ENCODE measurements around the gene CFTR. TPM values are rescaled to one million over a fixed set of nuclear protein-coding genes. Genes with fewer than 3 reads are reported as not detected.
"Not testable (repeated sequence)": the region's sequence is repeated elsewhere in the genome, so short reads cannot be mapped to it uniquely, and the experiment has no call there.

The CFTR gene
- total RNA-seq, 1 donor from 2014 or later, result under 0.01 TPM

DNA sequence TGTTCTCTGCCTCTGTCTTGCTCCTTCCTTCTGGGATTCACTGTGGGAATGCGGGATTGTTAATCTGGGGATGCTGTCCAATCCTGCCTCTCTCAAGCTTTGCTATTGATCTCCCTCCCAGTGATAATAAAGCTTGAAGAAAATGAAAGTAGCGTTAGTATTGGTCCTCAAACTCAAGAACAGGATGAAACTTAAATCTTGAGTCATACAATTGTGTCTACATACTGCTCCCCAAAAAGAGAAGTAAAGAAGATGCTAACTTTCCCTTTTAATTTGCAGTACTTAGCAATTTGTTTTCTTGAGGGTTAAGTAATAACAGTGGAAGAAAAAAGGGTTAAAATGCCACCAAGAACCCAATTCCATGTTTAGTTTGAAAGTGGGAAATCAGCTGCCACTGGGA lies 13.6 kb downstream of the CFTR start:
- FAIRE-seq (no peak), DNase-seq (ENCODE audit: low spot score in 2 of 2) (no peak)

DNA sequence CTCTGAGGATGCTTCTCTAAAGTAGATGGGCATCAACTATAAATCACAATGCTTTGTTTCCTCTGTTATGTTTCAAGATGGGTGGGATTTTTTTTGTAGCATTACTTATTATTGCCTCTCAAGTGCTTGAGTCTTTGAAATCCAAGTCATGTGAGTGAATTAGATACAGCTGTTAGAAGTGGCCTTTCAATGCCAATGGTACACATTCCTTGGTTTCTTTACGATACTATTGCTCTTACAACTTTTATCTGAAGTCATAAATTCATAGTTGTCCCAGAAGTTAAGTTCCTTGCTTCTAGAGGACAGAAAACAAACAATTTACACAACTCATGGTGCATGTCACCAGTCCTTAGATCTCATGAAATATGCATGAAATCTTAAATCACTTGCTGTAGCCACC lies 15.5 kb downstream of the CFTR start:
- no peak for DNase-seq (ENCODE audit: low spot score in 2 of 2)
- FAIRE-seq, result no peak

- FAIRE-seq (no peak), DNase-seq (ENCODE audit: low spot score in 2 of 2) (no peak)
Observed at GRCh38 chr7:117502331-117502730, 22.5 kb downstream of the CFTR start.

DNA sequence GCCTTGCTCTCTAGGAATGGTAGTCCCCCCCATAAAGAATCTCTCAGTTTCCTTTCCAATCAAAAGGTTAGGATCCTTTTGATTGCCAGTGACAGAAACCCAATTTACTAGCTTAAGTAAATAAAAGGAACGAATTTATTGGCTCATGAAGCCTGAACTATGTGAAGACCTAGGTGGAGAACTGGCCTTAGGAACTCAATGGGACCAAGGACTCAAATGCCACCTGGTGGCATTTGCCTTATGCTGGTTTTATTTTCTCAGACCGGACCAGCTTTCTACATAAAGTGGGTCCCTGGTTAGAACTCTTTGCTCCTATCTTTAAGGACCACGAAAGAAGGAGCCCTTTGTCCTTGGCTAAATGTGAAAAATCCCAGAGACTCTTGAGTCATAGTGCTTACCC lies 25.4 kb downstream of the CFTR start:
- DNase-seq (ENCODE audit: low spot score in 2 of 2) (no peak), FAIRE-seq (no peak)

DNA sequence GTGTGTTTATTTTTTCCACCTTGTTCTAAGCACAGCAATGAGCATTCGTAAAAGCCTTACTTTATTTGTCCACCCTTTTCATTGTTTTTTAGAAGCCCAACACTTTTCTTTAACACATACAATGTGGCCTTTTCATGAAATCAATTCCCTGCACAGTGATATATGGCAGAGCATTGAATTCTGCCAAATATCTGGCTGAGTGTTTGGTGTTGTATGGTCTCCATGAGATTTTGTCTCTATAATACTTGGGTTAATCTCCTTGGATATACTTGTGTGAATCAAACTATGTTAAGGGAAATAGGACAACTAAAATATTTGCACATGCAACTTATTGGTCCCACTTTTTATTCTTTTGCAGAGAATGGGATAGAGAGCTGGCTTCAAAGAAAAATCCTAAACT lies 28.9 kb downstream of the CFTR start:
- DNase-seq (ENCODE audit: low spot score in 2 of 2) (no peak), FAIRE-seq (no peak)

- FAIRE-seq; DNase-seq (ENCODE audit: low spot score in 2 of 2): not testable (repeated sequence)
Observed at GRCh38 chr7:117517194-117517593, 37.4 kb downstream of the CFTR start.

DNA sequence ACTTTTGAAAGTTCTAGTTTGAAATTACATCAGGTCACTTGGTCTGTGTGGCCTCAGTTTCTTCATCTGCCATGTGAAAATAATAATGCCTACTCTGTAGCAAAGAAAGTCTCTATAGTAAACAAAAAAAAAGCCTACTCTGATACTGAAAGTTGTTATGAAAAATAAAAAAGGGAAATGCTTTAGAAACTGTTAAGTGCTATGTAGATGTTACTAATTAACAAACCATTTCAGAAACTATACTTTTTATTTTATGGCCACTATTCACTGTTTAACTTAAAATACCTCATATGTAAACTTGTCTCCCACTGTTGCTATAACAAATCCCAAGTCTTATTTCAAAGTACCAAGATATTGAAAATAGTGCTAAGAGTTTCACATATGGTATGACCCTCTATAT lies 50.6 kb downstream of the CFTR start:
- no peak for FAIRE-seq

GRCh38 chr7:117531595-117532244 lies 51.9 kb downstream of the CFTR start:
- FAIRE-seq (no peak), DNase-seq (ENCODE audit: low spot score in 2 of 2) (no peak)

More for the DNA sequence above, 50.6 kb downstream of the CFTR start:
- no peak for DNase-seq (ENCODE audit: low spot score in 2 of 2)

DNA sequence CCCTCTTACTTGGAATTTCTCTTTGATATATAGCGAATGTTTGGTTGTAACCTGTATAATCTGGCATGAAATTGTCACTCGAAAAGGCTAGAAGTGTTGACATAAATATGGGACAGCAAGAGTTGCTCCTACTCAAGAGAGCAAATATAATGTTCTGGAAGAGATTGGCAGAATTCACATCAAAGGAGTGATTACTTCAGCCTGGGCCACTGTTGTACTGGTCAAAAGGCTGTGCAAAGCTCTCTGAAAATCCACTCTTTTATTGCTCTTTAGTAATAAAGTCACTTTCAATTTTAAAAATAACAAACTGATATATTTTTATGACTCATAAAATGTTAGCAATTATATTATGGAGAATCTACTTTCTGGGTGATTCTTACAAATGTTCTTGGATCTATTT lies 58.2 kb downstream of the CFTR start:
- no peak for FAIRE-seq

DNA sequence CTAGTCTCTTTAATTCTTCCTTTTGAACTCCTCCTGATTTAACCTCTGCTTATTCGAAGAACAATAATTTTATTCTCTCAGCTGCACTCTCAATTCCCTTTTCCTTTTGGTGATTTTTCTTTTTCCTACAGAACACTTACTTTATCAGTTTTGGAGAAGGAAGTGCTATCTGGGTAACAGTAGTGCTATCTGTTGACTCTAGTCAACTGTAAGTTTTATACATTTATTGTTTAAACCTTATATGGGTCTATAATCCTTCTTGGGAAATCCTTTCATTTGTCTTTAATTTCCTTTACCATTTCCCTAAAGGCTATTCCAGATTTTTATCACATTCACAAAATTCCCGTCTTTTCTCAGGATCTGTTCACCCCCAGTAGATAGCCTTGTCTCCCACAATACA lies 64.2 kb downstream of the CFTR start:
- DNase-seq (ENCODE audit: low spot score in 2 of 2) (no peak), FAIRE-seq (no peak)

More for the DNA sequence above, 58.2 kb downstream of the CFTR start:
- no peak for DNase-seq (ENCODE audit: low spot score in 2 of 2)

GRCh38 chr7:117548035-117548434 lies 68.2 kb downstream of the CFTR start:
- FAIRE-seq, result no peak
- no peak for DNase-seq (ENCODE audit: low spot score in 2 of 2)

DNA sequence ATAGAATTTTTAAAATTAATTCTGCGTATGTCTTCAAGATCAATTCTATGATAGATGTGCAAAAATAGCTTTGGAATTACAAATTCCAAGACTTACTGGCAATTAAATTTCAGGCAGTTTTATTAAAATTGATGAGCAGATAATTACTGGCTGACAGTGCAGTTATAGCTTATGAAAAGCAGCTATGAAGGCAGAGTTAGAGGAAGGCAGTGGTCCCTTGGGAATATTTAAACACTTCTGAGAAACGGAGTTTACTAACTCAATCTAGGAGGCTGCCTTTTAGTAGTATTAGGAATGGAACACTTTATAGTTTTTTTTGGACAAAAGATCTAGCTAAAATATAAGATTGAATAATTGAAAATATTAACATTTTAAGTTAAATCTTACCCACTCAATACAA lies 70.8 kb downstream of the CFTR start:
- FAIRE-seq (no peak), DNase-seq (ENCODE audit: low spot score in 2 of 2) (no peak)

GRCh38 chr7:117552660-117553059 lies 72.8 kb downstream of the CFTR start:
- DNase-seq (ENCODE audit: low spot score in 2 of 2) (no peak), FAIRE-seq (no peak)

DNA sequence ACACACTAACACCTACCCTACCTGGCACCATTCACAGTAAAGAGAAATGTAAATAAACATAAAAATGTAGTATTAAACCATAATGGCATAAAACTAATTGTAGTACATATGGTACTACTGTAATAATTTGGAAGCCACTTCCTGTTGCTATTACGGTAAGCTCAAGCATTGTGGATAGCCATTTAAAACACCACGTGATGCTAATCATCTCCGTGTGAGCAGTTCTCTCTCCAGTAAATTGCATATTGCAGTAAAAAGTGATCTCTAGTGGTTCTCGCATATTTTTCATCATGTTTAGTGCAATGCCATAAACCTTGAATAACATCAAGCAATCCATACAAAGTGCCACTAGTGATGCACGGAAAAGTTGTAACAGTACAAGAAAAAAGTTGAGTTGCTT lies 75.4 kb downstream of the CFTR start:
- FAIRE-seq (no peak), DNase-seq (ENCODE audit: low spot score in 2 of 2) (no peak)

GRCh38 chr7:117559391-117559790 lies 79.6 kb downstream of the CFTR start:
- FAIRE-seq, result no peak
- DNase-seq (ENCODE audit: low spot score in 2 of 2), result no peak

GRCh38 chr7:117560030-117560429 lies 80.2 kb downstream of the CFTR start:
- DNase-seq (ENCODE audit: low spot score in 2 of 2) (no peak), FAIRE-seq (no peak)

GRCh38 chr7:117562759-117563158 lies 82.9 kb downstream of the CFTR start:
- FAIRE-seq (no peak), DNase-seq (ENCODE audit: low spot score in 2 of 2) (no peak)

DNA sequence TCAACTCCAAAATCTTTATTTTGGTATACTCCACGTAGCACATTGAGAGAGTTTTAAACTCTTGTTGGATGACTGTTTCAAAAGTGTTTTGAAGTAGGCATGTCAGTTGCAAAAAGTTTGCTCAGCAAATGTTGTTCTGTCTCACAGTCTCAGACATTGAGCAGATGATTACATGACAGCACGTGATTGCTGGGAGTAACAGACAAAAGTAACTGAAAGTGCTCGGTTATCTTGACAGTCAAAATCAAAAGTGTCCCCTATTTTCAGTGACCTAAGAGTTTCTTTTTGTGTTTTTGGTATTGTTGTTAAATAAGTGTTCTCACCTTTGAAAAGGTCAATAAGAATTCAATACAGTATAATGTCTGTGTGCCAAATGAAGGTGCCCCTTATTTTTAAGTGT lies 84.3 kb downstream of the CFTR start:
- DNase-seq (ENCODE audit: low spot score in 2 of 2) (no peak), FAIRE-seq (no peak)

DNA sequence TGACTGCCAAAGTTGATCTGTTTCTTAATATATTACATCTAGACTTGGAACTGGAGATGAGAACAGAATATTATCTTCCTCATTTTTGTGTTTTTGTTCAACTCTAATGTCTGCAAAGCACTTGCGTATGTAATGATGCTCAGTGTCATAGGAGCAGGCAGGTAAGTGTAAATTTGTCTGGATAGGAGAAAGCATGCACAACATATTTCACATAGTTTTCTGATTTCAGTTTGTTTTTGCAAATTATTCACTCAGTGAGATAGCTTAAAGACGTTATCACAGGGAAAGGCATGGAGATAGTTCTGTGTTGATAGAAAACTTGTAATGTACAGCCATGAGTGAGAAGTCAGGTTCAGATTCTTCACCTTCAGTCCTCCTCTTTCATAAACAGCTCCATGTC lies 84.8 kb downstream of the CFTR start:
- DNase-seq (ENCODE audit: low spot score in 2 of 2), result no peak
- no peak for FAIRE-seq

GRCh38 chr7:117565226-117565625 lies 85.4 kb downstream of the CFTR start:
- FAIRE-seq (no peak), DNase-seq (ENCODE audit: low spot score in 2 of 2) (no peak)

DNA sequence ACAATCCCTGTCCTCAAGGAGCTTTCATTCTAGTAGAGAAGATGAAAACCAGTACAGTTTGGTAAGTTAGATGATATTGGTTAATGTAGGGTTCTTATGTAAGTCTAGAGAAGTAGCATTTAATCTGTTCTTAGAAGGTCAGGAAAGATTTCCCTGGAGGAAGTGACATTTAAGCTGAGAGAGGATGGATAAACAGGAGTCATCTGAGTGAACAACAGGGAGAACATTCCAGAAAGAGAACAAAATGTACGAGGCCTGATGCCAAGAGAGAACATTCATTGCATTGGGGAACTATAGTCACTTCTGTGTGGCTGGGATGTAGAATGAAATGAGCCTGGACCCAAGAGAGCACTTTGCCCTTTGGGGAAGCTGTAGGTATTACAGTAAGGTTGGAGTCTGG lies 88.0 kb downstream of the CFTR start:
- no peak for DNase-seq (ENCODE audit: low spot score in 2 of 2)
- FAIRE-seq, result no peak

GRCh38 chr7:117572856-117573620 lies 93.2 kb downstream of the CFTR start:
- DNase-seq (ENCODE audit: low spot score in 2 of 2) (no peak), FAIRE-seq (no peak)

Measured in frontal cortex (tissue), 4 donors.